ENCODE results near the gene PFDN1. TPM values are rescaled to one million over a fixed set of nuclear protein-coding genes. Genes with fewer than 3 reads are reported as not detected.
"Not testable (repeated sequence)": the region's sequence is repeated elsewhere in the genome, so short reads cannot be mapped to it uniquely, and the experiment has no call there.

PFDN1 gene, protein sequence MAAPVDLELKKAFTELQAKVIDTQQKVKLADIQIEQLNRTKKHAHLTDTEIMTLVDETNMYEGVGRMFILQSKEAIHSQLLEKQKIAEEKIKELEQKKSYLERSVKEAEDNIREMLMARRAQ
- total RNA-seq, result 51.5 and 57.9 TPM in 2 replicates

GRCh38 chr5:140302786-140303639 lies at the start of gene PFDN1:
TSS of gene PFDN1 (minus strand) at chr5:140303101. CDS start at chr5:140303073, 28 bp downstream.
- intact Hi-C loops (cut with micrococcal nuclease), result loop anchor here (1.0 to 5.0 kb wide), 4 partner anchors 36 to 409 kb away; partner anchors contain the start of gene HBEGF
- Mint-ChIP-seq H3K27ac (peak within 1 kb of the TSS; percentile 95), H3K9me3 (no peaks in the 10 kb centered on the region), H3K27me3 (peaks cover 4% of the 10 kb centered on the region), H3K36me3 (ENCODE audit: low read depth) (peaks cover 13% of the 10 kb centered on the region), H3K4me1 (peaks cover 15% of the 10 kb centered on the region), H3K4me3 (peak within 1 kb of the TSS; percentile 97)
- DNase-seq, result peak; percentile 98

DNA sequence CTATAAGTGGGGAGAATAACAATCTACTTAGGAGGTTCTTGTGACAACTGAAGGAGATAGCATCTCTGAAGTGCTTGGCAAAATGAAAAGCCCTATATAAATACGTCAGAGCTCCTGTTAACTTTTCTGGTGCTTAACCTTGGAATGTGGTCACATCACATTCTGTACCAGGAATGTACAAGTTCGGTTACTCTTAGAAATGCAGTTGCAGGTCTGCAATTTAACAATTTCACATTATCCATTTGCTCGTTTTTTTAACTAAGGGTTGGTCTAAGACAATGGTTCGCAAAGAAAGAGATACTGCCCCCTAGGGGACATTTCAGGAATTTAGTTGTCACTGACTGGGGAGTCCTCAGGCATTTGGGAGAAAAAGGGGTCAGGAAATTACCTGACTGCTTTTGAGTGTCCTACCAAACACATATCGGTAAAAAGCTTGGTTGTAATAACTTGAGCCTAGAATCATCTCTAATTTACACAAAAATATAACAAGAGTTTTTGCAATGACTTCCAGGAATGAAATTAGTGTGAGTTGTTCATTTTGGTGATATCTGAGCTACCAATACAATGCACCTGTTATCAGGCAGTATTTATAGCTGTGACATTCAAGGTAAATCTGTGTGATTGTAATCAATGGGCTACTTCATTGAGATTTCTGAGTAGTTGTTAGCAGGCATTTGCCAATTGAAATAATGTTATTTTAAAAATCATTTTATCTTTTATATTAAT lies 48.9 kb upstream of the PFDN1 start:
- Mint-ChIP-seq H3K4me1 (peaks cover 31% of the 10 kb centered on the region), H3K27ac (no peak overlapping the region), H3K36me3 (ENCODE audit: low read depth) (no peaks in the 10 kb centered on the region), H3K27me3 (peaks cover 9% of the 10 kb centered on the region), H3K4me3 (peak overlapping the region; percentile 40), H3K9me3 (no peaks in the 10 kb centered on the region)
- intact Hi-C loops (cut with micrococcal nuclease), result loop anchor here (1.0 to 10.0 kb wide), 2 partner anchors 107 to 277 kb away; no protein-coding TSS in a partner anchor
- DNase-seq, result peak; percentile 94

DNA sequence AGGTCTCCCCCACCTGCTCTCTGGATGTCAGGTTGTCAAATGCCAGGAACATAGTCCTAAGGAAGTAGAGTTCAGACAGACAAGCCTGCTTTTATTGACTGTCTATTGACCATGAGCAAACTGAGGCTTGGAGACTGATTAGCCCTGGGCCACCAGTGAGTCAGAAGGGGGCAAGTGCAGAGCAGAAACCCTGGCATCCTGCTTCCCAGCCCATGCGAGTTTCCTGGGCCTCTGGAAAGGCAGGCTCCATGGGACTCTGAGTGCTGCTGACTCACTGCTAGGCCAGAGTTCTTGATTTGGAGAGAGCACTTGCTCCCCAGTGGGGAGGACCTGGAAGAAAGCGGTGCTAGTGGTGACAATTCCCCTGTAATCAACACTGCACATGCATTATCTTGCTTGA lies 46.3 kb upstream of the PFDN1 start:
- intact Hi-C loops (cut with micrococcal nuclease), result no loop called here

GRCh38 chr5:140348104-140348503 lies 45.2 kb upstream of the PFDN1 start:
- no peak for DNase-seq
- Mint-ChIP-seq H3K4me1 (peaks cover 50% of the 10 kb centered on the region), H3K9me3 (no peaks in the 10 kb centered on the region), H3K27ac (no peak overlapping the region), H3K27me3 (peaks cover 6% of the 10 kb centered on the region), H3K36me3 (ENCODE audit: low read depth) (peaks cover 15% of the 10 kb centered on the region), H3K4me3 (peak overlapping the region; percentile 28)
- intact Hi-C loops (cut with micrococcal nuclease), result no loop called here

More for the DNA sequence above, 46.3 kb upstream of the PFDN1 start:
- Mint-ChIP-seq H3K27ac (no peak overlapping the region), H3K36me3 (ENCODE audit: low read depth) (peaks cover 8% of the 10 kb centered on the region), H3K4me3 (no peak overlapping the region), H3K27me3 (peaks cover 7% of the 10 kb centered on the region), H3K9me3 (no peaks in the 10 kb centered on the region), H3K4me1 (peaks cover 39% of the 10 kb centered on the region)
- DNase-seq, result no peak

DNA sequence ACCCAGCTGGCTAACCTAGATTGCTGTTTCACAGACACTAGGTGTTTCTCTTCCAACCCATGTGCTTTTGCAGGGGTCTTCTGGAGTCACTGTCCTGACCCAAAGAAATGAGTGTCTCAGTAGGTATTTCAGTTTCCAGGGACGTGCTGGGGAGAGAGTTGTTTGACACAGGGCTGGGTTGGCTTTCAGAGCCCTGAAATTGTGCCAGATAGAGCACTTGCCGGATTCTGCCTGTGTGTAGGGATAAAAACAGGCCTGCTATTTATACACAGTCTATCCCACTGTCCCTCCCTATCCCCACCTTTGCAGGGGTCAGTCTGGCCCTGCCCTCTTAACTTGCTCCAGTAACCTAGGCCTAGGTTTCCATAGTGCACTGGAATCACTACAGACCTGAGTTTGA lies 44.5 kb upstream of the PFDN1 start:
- DNase-seq, result no peak
- Mint-ChIP-seq H3K27me3 (peaks cover 6% of the 10 kb centered on the region), H3K4me3 (peak overlapping the region; percentile 89), H3K36me3 (ENCODE audit: low read depth) (peaks cover 21% of the 10 kb centered on the region), H3K4me1 (peaks cover 57% of the 10 kb centered on the region), H3K9me3 (no peaks in the 10 kb centered on the region), H3K27ac (no peak overlapping the region)
- intact Hi-C loops (cut with micrococcal nuclease), result no loop called here

- H3K27me3 Mint-ChIP-seq, result peaks cover 6% of the 10 kb centered on the region
- H3K36me3 Mint-ChIP-seq (ENCODE audit: low read depth), result peaks cover 27% of the 10 kb centered on the region
- H3K9me3 Mint-ChIP-seq, result no peaks in the 10 kb centered on the region
- H3K4me1 Mint-ChIP-seq, result peaks cover 61% of the 10 kb centered on the region
- H3K27ac Mint-ChIP-seq, result peak within 1 kb of the TSS; percentile 78
- H3K4me3 Mint-ChIP-seq, result peak within 1 kb of the TSS; percentile 89
- intact Hi-C loops (cut with micrococcal nuclease), result loop anchor here (1.0 kb wide), 2 partner anchors 43 to 95 kb away; partner anchors contain the start of gene PFDN1
- DNase-seq, result peak; percentile 89
These were observed 43.7 kb upstream of the PFDN1 start, which contains the start of gene HBEGF for GRCh38 chr5:140346348-140347221. TSS of gene HBEGF (minus strand) at chr5:140346603. CDS start at chr5:140346328, 275 bp downstream.

- peak overlapping the region; percentile 78 for H3K27ac Mint-ChIP-seq
- no peak for DNase-seq
These were observed 43.0 kb upstream of the PFDN1 start for GRCh38 chr5:140345919-140346347.

GRCh38 chr5:140344683-140345423 lies 42.0 kb upstream of the PFDN1 start:
- Mint-ChIP-seq H3K4me1 (peaks cover 65% of the 10 kb centered on the region), H3K27me3 (peaks cover 3% of the 10 kb centered on the region), H3K9me3 (no peaks in the 10 kb centered on the region), H3K36me3 (ENCODE audit: low read depth) (peaks cover 39% of the 10 kb centered on the region), H3K27ac (peak overlapping the region; percentile 98), H3K4me3 (peak overlapping the region; percentile 89)
- DNase-seq, result peak; percentile 69
- intact Hi-C loops (cut with micrococcal nuclease), result loop anchor here (2.0 kb wide), 1 partner anchor 170 kb away; the partner anchor contains the start of gene CYSTM1

More at GRCh38 chr5:140345919-140346347, 43.0 kb upstream of the PFDN1 start:
- Mint-ChIP-seq H3K36me3 (ENCODE audit: low read depth) (peaks cover 34% of the 10 kb centered on the region), H3K27me3 (peaks cover 6% of the 10 kb centered on the region), H3K9me3 (no peaks in the 10 kb centered on the region), H3K4me1 (peaks cover 64% of the 10 kb centered on the region), H3K4me3 (peak overlapping the region; percentile 89)
- intact Hi-C loops (cut with micrococcal nuclease), result loop anchor here (1.0 to 2.0 kb wide), 3 partner anchors 43 to 171 kb away; partner anchors contain the start of genes CYSTM1 and PFDN1

- Mint-ChIP-seq H3K4me3 (peak overlapping the region; percentile 89), H3K36me3 (ENCODE audit: low read depth) (peaks cover 44% of the 10 kb centered on the region), H3K27ac (peak overlapping the region; percentile 98), H3K4me1 (peaks cover 67% of the 10 kb centered on the region)
- DNase-seq, H3K9me3 Mint-ChIP-seq, H3K27me3 Mint-ChIP-seq: not testable (repeated sequence)
- intact Hi-C loops (cut with micrococcal nuclease), result loop anchor here (2.0 kb wide), 1 partner anchor 169 kb away; the partner anchor contains the start of gene CYSTM1
These were observed 40.9 kb upstream of the PFDN1 start for GRCh38 chr5:140343849-140344248.

DNA sequence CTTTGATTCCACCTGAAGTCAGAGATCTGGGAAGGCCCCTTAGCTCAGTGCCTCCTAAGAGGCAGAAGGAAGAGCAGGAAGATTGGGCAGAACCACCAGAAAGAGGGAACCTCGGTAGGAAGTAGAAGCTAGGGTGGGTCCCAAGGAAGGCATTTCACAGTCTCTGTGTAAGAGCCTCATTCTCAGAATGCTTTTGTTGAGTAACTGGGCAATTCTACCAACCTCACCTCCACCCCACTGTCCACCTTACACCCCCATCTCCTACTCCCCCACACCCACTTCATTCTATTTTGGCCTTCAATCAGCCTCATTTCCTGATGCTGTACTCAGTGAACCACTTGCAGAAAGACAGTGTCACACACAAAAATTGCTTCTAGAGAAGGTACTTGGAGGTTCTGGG lies 40.0 kb upstream of the PFDN1 start:
- Mint-ChIP-seq H3K36me3 (ENCODE audit: low read depth) (peaks cover 50% of the 10 kb centered on the region), H3K4me1 (peaks cover 64% of the 10 kb centered on the region), H3K9me3 (no peaks in the 10 kb centered on the region), H3K27ac (peak overlapping the region; percentile 98), H3K27me3 (no peaks in the 10 kb centered on the region), H3K4me3 (peak overlapping the region; percentile 89)
- DNase-seq, result peak; percentile 65
- intact Hi-C loops (cut with micrococcal nuclease), result no loop called here

- Mint-ChIP-seq H3K9me3 (no peaks in the 10 kb centered on the region), H3K4me3 (peak overlapping the region; percentile 89), H3K36me3 (ENCODE audit: low read depth) (peaks cover 55% of the 10 kb centered on the region), H3K27me3 (no peaks in the 10 kb centered on the region), H3K27ac (peak overlapping the region; percentile 98), H3K4me1 (peaks cover 66% of the 10 kb centered on the region)
- DNase-seq, result peak; percentile 87
- intact Hi-C loops (cut with micrococcal nuclease), result no loop called here
These were observed 39.4 kb upstream of the PFDN1 start for GRCh38 chr5:140342287-140342686.

- peaks cover 60% of the 10 kb centered on the region for H3K36me3 Mint-ChIP-seq (ENCODE audit: low read depth)
- no peaks in the 10 kb centered on the region for H3K27me3 Mint-ChIP-seq
- peaks cover 66% of the 10 kb centered on the region for H3K4me1 Mint-ChIP-seq
- intact Hi-C loops (cut with micrococcal nuclease), result loop anchor here (2.0 kb wide), 1 partner anchor 15 kb away; no protein-coding TSS in a partner anchor
- peak overlapping the region; percentile 98 for H3K27ac Mint-ChIP-seq
- H3K9me3 Mint-ChIP-seq, result no peaks in the 10 kb centered on the region
- H3K4me3 Mint-ChIP-seq, result peak overlapping the region; percentile 89
- peak; percentile 62 for DNase-seq
These were observed 38.7 kb upstream of the PFDN1 start for GRCh38 chr5:140341591-140341990.

Measured in activated CD4-positive, alpha-beta T cell treated with anti-CD3 and anti-CD28 coated beads, Interleukin-2, amount 10 ng/mL, durations not matched to agents 24 days and 14 days (primary cell).